Stimulated activated CD4-positive, alpha-beta T cell treated with anti-CD3 and anti-CD28 coated beads, Interleukin-15, amount 100 ng/mL, for 24 hours (primary cell): Measurements from ENCODE around the gene WDR88.
"Not testable (repeated sequence)": the region's sequence is repeated elsewhere in the genome, so short reads cannot be mapped to it uniquely, and the experiment has no call there.

Source experiments
- DNase-seq: peaks from one replicate; pipeline ENCODE4 v3.0.0-alpha.2; 2020

The WDR88 gene

DNA sequence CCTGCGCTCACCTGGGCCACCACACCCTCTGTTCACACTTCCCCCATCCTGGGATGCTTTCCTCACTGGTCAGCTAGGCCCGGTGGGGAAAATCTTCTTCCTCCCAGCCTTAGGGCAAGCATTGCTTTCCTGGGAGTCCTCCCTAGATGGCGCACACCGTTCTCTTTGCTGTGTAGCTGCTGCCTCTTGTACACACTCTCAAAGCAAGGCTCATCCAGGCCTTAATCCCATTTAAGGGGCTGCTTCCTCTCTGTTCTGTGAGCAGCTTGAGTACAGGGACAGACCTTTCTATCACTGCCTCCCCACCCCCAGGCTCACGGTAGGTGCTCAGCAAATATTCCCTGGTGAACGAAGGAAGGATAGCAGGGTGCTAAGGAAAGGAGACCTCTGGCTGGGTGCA is 82.7 kb downstream of the WDR88 start:
- DNase-seq, result no peak

DNA sequence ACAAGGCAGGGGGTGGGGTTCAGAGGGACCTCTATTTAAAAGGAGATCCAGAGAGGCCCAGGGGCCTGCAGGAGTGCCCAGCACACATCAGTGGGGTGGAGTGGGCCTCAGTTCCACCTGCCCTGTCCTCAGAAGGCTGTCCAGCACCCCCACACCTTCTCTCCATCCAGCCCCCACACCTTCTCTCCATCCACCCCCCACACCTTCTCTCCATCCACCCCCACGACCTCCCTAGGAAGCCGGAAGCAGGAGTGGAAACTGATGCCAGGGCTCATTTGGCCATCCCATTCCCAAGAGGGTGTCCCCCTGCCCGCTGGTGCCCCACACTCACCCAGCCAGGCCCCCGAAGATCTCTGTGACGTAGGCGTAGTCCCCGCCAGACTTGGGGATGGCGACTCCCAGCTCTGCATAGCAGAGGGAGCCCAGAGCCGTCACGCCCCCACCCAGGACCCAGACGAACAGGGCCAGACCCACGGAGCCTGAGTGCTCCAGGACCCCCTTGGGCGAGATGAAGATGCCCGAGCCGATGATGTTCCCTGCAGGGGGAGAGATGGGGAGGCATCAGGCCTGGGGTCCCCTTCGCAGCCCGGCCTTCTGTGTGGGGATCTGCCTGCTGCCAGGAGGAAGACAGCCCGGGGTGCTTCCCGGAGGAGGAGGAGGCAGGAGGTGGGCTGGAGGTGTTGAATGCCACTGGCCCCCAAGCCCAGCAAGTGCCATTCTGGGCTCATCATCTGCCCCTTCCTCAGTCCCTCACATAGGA is 83.7 kb downstream of the WDR88 start:
- no peak for DNase-seq

DNA sequence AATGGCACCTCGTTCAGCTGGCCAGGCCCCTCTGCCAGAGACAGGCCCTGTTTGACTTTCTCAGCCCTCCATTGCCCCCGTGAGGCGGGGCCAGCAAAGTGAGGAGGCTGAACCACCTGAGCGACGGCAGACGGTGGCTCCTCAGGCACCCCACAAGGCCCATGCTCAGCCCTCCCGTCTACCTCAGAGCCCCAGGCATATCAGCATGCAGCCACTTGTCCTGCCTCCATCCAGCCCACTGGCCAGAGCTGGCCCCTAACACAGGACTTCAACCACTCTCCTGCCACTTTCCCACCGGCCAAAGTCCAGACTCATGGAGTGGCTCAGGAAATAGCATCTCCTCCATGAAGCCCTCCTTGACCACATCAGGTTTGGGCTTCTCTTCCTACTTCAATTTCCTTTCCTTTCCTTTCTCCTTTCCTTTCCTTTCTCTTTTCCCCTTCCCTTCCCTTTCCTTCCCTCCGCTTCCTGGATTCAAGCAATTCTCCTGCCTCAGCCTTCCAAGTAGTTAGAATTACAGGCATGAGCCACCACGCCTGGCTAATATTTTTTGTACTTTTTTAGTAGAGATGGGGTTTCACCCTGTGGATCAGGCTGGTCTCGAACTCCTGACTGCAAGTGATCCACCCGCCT is 84.4 kb downstream of the WDR88 start:
- no peak for DNase-seq

DNA sequence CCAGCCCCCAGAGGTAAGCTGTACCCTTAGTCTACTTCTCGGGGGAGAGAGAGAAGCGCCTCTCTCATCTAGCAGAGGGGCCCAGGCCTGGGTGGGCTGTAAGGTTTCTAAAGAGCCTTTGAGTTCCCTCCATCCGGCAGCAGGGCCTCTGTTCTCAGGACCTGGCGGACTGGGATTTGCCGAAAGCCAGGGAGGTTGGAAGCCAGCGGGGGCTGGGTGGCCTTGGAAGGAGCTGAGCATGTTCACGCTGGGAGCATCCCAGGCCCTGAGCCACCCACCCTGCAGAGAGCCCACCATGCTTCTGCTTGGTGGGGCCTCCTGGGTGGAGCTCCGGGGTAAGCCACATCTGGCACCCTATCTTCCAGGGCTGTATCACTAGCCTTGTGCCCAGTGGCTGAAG is 86.0 kb downstream of the WDR88 start:
- DNase-seq, result no peak

DNA sequence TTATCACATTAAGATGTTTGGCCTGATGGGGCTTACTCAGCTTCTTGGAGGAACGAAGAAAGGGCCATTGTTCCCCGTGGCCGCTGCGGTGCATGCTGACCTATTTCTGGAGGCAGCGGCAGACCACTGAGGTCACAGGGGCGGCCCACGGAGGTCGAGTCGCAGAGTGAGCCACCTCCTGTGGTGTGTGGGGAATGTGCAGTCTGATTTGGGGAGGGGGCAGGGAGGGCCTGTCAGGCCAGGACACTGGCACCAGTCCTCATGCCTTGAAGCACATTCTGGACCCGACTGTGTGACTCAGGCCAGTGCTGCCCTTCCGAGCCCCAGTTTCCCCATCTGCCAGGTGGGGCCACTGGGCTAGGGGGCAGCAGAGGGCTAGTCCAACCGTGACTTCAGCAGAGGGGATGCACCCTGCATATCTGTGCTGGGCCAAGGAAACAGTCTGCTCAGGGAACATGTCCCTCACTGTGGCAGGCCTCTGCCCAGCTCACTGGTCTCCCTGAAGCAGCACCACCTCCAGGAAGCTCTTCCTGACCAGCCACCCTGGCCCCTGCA is 87.4 kb downstream of the WDR88 start:
- DNase-seq, result no peak

DNA sequence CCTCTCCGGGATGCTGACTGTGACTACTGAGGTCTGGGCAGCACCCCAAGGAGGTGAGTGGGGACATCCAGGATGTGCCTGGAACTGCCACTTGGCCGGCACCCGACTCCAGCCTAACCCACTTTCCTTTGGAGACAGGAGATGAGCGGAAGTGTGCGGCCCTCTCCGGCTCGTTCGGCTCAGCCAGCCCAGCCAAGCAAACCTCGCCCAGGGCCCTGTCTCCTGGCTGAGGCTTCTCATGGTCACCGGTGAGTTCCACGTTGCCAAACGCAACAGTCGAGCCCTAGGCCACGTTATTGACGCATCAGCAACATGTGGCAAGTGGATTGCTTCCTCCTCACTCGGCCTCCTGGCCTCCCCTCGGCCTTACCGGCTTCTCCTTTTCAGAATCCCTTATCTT is 88.2 kb downstream of the WDR88 start:
- no peak for DNase-seq

DNA sequence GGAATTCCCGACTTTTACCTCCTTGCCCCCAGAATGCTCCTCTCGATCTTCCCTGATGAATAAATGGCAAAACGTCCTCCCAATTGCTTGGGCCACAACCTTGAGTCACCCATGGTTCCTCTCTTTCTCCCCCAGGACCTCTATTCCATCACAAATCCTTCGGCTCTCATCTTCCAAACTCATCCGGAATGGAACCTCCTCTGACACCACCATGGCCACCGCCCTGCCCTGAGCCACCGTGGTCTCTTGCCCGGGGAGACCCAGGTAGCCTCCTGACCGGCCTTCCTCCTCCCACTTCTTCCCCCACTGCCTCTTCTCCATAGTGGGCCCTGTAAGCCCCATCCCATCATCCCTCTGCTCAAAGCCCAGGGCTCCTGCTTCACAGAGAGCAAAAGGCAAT is 88.8 kb downstream of the WDR88 start:
- no peak for DNase-seq

DNA sequence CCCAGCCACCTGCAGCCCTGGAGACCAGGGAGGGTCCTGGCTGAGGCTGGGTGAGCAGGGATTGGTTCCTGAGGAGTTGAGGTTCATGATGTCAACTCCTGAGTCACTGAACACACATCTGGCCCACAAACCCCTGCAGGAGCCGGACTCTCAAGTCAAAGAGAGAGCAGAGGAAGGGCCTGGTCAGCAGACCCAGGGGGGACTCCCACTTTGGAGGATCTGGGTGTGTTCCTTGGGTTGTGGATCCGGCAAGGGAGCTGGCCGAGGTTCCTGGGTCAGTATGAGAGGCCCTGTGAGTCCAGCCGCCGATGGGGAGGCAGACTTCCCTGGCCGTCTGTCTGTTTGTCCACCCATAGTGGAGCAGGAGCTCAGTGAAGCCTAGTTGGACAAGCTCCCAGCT is 89.7 kb downstream of the WDR88 start:
- DNase-seq, result no peak

DNA sequence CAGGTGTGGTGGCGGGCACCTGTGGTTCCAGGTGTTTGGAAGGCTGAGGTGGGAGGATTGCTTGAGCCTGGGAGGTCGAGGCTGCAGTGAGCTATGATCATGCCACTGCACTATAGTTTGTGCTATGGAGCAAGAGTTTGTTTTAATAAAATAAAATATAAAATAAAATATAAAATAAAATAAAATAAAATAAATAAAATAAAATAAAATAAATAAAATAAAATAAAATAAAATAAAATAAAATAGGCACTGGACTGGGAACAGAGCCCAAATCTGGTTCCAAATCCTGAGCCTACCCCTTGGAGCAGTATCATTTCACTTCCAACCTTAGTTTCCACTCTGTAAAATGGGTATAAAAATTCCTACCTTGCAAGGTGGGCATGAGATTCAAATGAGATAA is 90.3 kb downstream of the WDR88 start:
- DNase-seq, result not testable (repeated sequence)

DNA sequence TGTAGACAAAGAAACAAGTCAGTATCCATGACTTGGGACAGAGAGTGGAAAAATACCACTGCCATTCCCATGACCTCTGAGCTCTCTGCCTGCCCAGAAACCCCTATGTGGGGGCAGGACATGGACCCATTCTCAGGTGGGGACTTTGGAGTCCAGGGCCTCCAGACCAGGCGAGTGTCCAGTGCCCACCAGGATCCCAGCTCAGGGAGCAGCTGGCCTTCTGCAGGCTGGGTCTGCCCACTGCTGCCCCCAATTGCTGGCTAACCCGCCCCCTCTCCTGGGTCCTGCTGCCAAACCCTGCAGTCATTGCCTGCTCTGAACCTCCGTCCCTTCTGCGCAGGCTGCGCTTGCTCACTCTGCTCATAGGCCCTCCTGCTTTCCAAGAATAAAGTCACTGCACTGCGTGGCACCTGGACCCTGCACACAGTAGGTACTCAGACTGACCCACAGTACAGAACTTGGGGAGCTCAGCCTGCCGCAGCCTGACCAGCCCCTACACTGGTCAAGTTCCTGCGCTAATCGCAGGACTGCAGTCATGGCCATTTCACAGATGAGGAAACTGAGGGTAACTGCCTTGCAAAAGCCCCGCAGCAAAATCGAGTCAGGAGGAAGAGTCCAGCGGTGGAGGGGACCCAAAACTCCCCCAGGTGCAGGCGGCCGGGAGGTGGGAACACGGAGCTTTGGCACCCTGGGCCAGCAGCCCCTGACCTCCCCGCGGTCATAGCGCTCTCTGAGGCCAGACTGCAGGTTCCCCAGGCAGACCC is 93.0 kb downstream of the WDR88 start:
- no peak for DNase-seq
